ENCODE measurements around the gene RIC3.

RIC3 gene

DNA sequence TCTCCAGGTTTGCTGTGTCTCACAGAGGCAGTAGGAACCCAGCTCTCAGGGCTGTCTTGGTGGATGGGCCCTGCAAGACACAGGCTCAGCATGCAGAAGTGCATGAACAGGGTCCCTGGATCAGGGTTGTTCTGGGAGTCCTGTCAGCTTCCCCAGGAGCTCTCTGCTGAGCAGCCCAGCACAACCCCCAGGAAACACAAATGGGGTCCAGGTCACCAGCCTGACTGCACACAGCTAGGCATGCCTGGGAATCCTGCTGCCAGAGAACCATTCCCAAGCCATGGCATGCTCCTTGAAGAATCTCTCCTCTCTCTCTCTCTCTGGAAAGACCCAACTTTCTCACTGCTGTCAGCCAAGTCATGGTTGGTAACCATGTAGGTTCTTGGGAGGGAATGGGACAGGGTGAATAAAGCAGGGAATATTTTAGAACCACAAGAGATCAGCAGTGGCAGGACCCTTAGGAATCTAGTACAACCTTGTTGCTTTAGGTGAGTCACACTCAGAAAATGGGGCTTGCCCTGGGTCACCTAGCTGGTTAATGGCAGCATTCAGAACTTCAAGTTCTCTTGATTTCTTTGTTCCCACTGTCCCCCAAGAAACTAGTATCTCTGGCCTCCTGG, 66.4 kb downstream of the RIC3 start:
- no peak for DNase-seq

- no peak for DNase-seq
These were observed 67.4 kb downstream of the RIC3 start for GRCh38 chr11:8101421-8101820.

- no peak for DNase-seq
These were observed 68.2 kb downstream of the RIC3 start for GRCh38 chr11:8100605-8101004.

GRCh38 chr11:8100158-8100557, 68.7 kb downstream of the RIC3 start:
- no peak for DNase-seq

- DNase-seq = peak; percentile 35 to 69 (median 55)
These were observed 69.4 kb downstream of the RIC3 start for GRCh38 chr11:8099291-8099899.

- no peak for DNase-seq
These were observed 69.9 kb downstream of the RIC3 start for GRCh38 chr11:8098879-8099278.

- DNase-seq = no peak
These were observed 70.5 kb downstream of the RIC3 start for GRCh38 chr11:8098361-8098760.

- DNase-seq = no peak
These were observed 70.9 kb downstream of the RIC3 start for GRCh38 chr11:8097926-8098325.

DNA sequence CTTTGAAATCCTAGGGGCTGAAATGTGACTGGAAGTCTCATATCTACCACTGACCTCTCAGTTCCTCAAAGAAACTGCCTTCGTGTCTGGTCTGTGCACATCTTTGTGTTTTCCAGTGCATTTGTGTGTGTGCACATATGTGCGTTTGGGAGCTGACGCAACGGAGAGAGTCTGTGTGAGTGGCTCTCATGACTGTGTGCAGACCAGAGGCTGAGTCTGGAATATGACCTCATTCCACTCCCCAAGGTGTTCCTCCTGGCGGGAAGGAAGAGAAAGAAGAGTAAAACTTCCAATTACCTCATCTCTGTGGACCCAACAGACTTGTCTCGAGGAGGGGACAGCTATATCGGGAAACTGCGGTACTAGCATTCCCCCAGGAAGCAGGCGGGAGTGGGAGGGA, 71.4 kb downstream of the RIC3 start:
- no peak for DNase-seq

DNA sequence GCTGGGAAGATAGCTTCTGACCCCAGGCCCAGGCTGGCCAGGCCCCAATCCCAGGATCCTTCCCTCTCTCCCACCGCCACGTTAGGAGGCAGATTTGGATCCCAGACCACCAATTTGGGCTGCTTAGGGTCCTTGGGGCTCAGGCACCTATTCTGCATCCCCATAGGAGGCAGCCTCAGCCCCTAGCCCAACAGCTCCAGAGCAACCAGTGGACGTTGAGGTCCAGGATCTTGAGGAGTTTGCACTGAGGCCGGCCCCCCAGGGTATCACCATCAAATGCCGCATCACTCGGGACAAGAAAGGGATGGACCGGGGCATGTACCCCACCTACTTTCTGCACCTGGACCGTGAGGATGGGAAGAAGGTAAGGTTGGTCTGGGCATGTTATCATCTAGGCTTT, 71.8 kb downstream of the RIC3 start:
- no peak for DNase-seq

GRCh38 chr11:8096575-8096974, 72.2 kb downstream of the RIC3 start:
- no peak for DNase-seq

DNA sequence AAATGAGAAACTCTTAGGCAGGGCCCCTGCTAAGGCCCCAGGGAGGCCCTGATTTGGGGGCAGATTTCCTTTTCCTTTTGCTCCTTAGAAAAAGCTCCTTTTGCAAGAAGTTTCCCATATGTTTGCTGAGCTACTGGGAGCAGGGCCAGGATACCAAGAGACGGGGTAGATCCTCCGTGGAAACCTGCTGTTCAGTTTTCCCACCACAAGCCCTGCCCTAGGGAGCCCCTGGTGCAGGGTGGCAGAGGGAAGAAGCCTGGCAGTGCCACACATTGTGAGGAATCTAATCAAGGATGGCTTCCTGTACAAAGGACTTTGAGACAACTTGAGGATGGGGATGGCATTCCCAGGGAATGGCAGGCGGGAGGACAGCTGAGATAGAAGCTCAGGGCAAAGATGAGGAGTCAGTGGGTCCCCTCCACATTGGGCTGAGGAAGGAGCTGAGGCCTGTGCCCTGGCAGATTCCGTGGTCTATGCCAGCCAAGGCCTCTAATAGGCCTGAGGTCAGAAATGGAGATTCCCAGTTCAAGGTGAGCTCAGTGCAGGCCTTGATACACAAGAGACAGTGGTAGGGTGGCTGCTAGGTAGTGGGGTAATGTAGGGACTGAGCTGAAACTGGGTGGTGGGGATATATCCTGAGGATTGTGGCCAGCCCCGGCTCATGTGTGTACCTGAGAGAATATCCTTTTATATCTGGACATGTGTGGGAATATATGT, 72.9 kb downstream of the RIC3 start:
- no peak for DNase-seq

- no peak for DNase-seq
These were observed 73.5 kb downstream of the RIC3 start for GRCh38 chr11:8095371-8095770.

- DNase-seq = no peak
These were observed 74.2 kb downstream of the RIC3 start for GRCh38 chr11:8094656-8095055.

- no peak for DNase-seq
These were observed 74.8 kb downstream of the RIC3 start for GRCh38 chr11:8093931-8094575.

DNA sequence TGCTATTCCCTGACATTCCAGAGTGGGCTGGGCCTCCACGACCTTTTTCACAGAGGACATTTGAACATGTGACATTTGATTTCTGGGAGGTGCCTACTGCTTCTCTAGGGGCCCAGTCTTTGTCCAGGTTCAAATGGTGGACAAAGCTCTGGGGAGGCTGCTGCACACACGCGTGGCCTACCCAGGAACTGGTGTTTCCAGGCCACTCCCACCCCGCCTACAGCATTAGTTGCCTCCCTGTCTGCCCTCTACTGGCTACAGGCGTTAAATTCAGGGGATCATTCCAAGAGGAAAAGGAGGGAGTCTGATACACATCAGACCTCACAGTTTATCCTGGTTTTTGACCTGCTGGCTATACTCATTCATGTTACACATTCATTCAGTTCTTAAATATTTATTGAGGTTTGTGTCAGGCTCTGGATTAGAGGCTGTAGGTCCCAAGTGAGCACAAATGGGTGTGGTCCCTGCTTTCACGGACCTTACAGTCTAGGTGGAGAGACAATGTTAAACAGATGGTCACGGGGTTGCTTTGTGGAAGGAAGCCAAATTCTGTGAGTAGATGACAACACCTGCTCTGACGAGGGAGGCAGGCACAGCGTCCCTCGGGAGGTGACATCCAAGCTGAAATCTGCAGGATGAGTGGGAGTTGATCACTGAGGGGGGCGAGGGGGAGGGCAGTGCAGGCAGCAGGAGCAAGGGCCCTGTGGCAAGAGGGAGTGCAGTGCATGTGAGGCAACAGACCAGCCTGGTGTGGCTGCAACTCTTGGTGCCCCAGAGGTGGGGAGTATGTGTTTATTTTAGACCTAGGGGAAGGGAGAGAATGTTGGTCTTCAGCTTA, 76.0 kb downstream of the RIC3 start:
- peak in 1 of 5 donors; percentile 20 for DNase-seq

GRCh38 chr11:8091721-8092120, 77.1 kb downstream of the RIC3 start:
- DNase-seq = no peak

GRCh38 chr11:8090756-8091155, 78.1 kb downstream of the RIC3 start:
- DNase-seq = peak in 2 of 5 donors; percentile 4 to 7

DNA sequence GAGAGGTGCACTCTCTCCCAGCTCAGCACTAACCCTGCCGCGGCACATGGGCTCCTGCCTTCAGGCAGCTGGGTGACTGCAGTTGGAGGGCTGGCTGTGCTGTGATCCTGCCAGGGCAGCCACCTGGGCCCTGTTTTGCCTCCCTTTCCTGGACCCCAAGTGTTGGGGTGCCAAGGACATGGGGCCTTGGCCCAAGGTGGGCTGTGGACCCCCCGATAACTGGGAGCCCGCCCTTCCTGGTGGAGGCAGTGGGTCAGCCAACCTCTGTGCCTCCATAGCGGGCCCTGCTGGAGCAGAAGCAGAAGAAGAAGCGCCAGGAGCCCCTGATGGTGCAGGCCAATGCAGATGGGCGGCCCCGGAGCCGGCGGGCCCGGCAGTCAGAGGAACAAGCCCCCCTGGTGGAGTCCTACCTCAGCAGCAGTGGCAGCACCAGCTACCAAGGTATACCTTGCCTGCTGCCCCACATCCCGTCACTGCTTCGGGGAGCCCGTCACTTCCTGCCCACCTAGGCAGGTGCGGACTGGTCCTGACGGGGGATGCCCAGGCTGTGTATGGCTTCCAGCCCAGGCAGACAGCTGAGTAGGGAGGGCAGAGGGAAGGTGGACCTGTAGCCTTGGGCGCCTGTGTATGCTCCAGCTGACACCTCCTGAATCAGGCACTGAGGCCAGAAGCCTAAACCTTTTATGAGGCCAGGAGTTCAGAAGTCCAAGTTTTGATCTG, 78.9 kb downstream of the RIC3 start:
- no peak for DNase-seq

DNA sequence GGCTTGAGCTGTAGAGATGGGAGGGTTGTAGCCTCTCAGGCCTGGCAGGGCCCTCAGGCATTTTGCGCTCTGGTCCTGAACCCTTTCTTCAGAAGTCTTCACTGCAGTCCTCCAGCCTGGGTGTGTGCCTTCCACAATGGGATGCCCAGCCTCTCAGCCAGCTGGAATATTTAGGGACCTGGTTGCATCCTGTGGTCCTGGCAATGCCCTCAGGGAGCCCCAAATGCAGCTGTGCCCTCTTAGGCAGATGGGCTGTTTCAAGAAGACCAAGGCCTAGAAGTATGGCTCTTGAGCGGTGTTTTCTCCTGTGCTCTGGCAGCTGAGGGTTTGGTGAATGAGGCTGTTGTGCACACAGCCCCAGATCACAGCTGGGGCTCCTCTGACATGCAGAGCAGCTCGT, 81.1 kb downstream of the RIC3 start:
- DNase-seq = no peak

GRCh38 chr11:8087185-8087584, 81.6 kb downstream of the RIC3 start:
- DNase-seq = no peak

GRCh38 chr11:8086571-8086970, 82.3 kb downstream of the RIC3 start:
- no peak for DNase-seq
